GM12892 (cell line): ENCODE measurements around the gene APPL2.

ENCODE experiments used
- POLR2A ChIP-seq: IDR thresholded peaks from 2 replicates; pipeline ENCODE4 v1.6.1; 2011; ENCODE audit warnings: low read depth, low read length, control low read depth
- POLR2AphosphoS5 ChIP-seq: IDR thresholded peaks from 2 replicates; pipeline ENCODE4 v1.6.1; 2011; ENCODE audit warnings: low read depth, low read length, control low read depth
- TAF1 ChIP-seq: IDR thresholded peaks from 2 replicates; pipeline ENCODE4 v1.6.1; 2011; ENCODE audit warnings: low read depth, mild to moderate bottlenecking, control low read depth, low read length, borderline replicate concordance

DNA sequence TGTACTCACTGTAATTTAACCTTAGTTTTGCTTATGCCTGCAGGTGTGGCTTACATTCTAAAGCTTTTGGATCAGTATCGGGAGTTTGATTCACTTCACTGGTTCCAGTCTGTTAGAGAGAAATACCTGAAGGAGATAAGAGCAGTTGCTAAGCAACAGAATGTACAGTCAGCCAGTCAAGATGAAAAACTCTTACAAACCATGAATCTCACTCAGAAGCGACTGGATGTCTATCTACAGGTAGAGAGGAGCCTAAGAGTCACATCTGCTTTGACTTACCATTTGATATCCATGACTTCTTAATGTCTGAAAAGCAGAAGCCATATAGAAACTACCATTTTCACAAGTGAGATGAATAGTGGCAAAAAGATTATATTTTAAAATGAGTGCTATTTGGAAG is 71.9 kb downstream of the APPL2 start:
- TF ChIP-seq POLR2A (no peak), POLR2AphosphoS5 (no peak), TAF1 (no peak)
